ENCODE results near the gene SLC23A1. TPM values are rescaled to one million over a fixed set of nuclear protein-coding genes. Genes with fewer than 3 reads are reported as not detected.

Gene SLC23A1
- total RNA-seq (not detected), polyA plus RNA-seq (ENCODE audit: insufficient read depth, low read depth, low replicate concordance) (0.34 TPM)
- long read RNA-seq, donor 1: 0 reads
- long read RNA-seq, donor 2: 0 reads

DNA sequence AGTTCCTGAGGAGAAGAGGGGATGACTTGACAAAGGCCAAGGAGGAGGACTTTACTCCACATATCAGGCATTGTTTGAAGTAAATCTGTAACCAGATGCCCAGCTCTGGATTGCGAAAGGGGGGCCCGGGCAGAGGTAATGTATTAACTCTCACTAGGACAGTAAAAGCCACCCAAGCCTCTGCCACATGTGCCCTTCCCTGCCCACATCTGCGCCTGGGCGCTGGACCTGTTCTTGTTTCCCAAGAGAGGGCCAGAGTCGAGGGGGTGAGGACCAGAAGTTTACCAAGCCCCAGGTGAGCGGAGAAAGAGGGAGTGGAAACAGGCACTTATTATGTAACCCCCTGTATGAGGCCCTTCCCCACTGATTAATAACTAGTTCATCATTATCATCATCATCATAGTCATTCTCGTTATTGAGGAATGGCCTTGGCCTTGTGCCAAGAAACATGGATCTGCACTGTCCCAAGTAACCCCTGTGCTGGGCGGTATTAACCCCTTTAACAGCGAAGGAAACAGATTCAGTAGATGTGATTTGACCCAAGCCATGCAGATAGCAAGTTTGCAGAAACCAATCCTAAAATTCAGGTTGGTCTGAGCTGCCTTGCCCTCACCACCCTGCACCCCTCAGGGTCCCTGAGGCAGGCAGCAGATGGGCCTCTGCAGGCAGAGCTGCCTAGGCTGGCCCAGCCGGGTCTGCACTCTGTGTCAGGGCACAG, at the start of gene SLC23A1:
SLC23A1 (minus strand) TSS at position 23 of the 718 bp plus-strand sequence. CDS start 44 bp downstream, outside the sequence.
- H3K4me3 ChIP-seq: no peak within 1 kb of the TSS
- H3K27me3 ChIP-seq: no peaks in the 10 kb centered on the region
- no peak for DNase-seq
- H3K9me3 ChIP-seq: no peaks in the 10 kb centered on the region
- intact Hi-C loops (cut with DNase I; ENCODE audit: low total_unique reads): no loop called here
- H3K27ac ChIP-seq: peak within 1 kb of the TSS in 1 of 2 donors; percentile 80
- 75 to 80% methylated on average over 9 to 10 of the region's 10 CpGs for WGBS, 2 donors
- no peaks in the 10 kb centered on the region for H3K36me3 ChIP-seq (ENCODE audit: low read depth, missing control alignments)
- no peaks in the 10 kb centered on the region for H3K4me1 ChIP-seq
- TF ChIP-seq, protein P1, sequence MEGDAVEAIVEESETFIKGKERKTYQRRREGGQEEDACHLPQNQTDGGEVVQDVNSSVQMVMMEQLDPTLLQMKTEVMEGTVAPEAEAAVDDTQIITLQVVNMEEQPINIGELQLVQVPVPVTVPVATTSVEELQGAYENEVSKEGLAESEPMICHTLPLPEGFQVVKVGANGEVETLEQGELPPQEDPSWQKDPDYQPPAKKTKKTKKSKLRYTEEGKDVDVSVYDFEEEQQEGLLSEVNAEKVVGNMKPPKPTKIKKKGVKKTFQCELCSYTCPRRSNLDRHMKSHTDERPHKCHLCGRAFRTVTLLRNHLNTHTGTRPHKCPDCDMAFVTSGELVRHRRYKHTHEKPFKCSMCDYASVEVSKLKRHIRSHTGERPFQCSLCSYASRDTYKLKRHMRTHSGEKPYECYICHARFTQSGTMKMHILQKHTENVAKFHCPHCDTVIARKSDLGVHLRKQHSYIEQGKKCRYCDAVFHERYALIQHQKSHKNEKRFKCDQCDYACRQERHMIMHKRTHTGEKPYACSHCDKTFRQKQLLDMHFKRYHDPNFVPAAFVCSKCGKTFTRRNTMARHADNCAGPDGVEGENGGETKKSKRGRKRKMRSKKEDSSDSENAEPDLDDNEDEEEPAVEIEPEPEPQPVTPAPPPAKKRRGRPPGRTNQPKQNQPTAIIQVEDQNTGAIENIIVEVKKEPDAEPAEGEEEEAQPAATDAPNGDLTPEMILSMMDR (IDR thresholded peaks at IDR 0.05): no peak
- TF ChIP-seq POLR2A (IDR thresholded peaks at IDR 0.05): no peak

- Histone ChIP-seq H3K27me3 (no peaks in the 10 kb centered on the region), H3K4me1 (no peaks in the 10 kb centered on the region), H3K4me3 (no peak overlapping the region), H3K27ac (no peak overlapping the region), H3K36me3 (ENCODE audit: low read depth, missing control alignments) (no peaks in the 10 kb centered on the region), H3K9me3 (no peaks in the 10 kb centered on the region)
- DNase-seq: no peak
- 68 to 79% methylated on average over 1 of the region's 1 CpG for WGBS, 2 donors
- intact Hi-C loops (cut with DNase I; ENCODE audit: low total_unique reads): no loop called here
- no peak for TF ChIP-seq POLR2A (IDR thresholded peaks at IDR 0.05)
- TF ChIP-seq, protein P1 (IDR thresholded peaks at IDR 0.05): no peak
Observed at GRCh38 chr5:139431706-139432105, 48.6 kb upstream of the SLC23A1 start.

DNA sequence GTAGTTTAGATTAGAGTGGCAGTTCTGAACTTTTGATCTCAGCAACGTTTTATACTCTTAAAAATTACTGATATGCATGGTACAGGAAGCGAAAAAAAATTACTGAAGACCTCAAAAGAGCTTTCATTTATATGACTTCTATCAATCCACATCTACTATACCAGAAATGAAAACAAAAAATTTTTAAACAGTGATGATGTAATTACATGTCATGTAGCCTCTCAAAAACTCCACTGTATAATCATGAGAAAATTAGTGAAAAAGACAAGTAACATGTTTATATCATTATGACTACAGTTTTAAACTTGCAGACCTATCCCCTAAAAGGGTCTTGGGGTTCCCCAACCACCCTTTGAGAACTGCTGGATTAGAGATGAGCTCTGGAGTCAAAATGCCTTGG, 46.9 kb upstream of the SLC23A1 start:
- no peak for TF ChIP-seq POLR2A (IDR thresholded peaks at IDR 0.05)
- TF ChIP-seq, protein P1 (IDR thresholded peaks at IDR 0.05): no peak
- Histone ChIP-seq H3K9me3 (no peaks in the 10 kb centered on the region), H3K4me1 (no peaks in the 10 kb centered on the region), H3K27ac (no peak overlapping the region), H3K36me3 (ENCODE audit: low read depth, missing control alignments) (no peaks in the 10 kb centered on the region), H3K4me3 (no peak overlapping the region), H3K27me3 (no peaks in the 10 kb centered on the region)
- DNase-seq: no peak
- intact Hi-C loops (cut with DNase I; ENCODE audit: low total_unique reads): no loop called here
- WGBS, 2 donors: 83 to 88% methylated on average over 2 of the region's 2 CpGs

DNA sequence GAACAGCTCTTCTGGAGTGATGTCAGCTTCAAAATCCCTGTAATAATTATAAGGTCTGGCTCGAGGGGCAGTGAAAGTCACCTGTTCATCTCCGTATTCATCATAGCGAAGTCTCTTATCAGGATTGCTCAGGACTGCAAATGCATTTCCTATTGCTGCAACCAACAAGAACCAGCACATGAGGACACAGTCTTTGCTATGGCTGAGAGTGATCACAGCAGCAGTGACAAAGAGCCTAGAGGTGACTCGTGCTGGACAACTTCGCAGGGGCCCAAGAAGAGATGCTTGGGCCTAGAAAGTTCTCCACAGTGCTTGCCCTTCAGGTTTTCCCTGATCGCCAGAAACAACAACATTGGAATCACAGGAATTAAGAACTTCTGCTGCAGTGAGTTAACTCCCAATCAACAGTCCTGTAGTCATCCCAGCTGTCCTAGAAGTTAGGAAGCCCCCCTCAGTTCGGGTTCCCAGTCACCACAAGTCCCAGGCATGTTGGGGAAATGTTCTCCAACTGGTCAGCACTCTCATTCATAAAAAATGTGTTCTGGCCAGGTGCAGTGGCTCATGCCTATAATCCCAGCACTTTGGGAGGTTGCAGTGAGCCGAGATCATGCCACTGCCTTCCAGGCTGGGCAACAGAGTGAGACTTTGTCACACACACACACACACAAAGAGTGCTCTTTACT, 43.2 kb upstream of the SLC23A1 start:
- no peaks in the 10 kb centered on the region for H3K4me1 ChIP-seq
- H3K36me3 ChIP-seq (ENCODE audit: low read depth, missing control alignments): no peaks in the 10 kb centered on the region
- H3K9me3 ChIP-seq: no peaks in the 10 kb centered on the region
- H3K4me3 ChIP-seq: no peak overlapping the region
- no peak for DNase-seq
- 70 to 83% methylated on average over 8 of the region's 8 CpGs for WGBS, 2 donors
- no peak overlapping the region for H3K27ac ChIP-seq
- intact Hi-C loops (cut with DNase I; ENCODE audit: low total_unique reads): loop anchor here (10.0 kb wide), 1 partner anchor 88 kb away; no protein-coding TSS in a partner anchor
- no peaks in the 10 kb centered on the region for H3K27me3 ChIP-seq
- TF ChIP-seq, protein P1 (IDR thresholded peaks at IDR 0.05): no peak
- TF ChIP-seq POLR2A (IDR thresholded peaks at IDR 0.05): no peak

All from testis (tissue), 5 donors.